AG04449 (cell line): ENCODE results near the gene GALNT10.

ENCODE experiments used
- CTCF ChIA-PET: fragments of 350-600 bp; formaldehyde crosslinking; extraction: SDS; loops from one replicate; lab custom pipeline; 2021; ENCODE audit warnings: antibody characterized with exemption; lab: Yijun Ruan, JAX
- POLR2A ChIA-PET: fragments of 400-600, 350-600 bp; formaldehyde crosslinking; extraction: SDS; loops from one replicate; lab custom pipeline; 2020; ENCODE audit warnings: antibody characterized with exemption, inconsistent platforms; lab: Yijun Ruan, JAX
- DNase-seq: peaks from one replicate; pipeline ENCODE4 v3.0.0-alpha.2; 2010; ENCODE audit warnings: low read depth, low spot score
- H3K4me3 ChIP-seq: 2 replicates; pipeline ENCODE4 v1.5.1; 2011; ENCODE audit warnings: low read depth, mild to moderate bottlenecking, control low read depth, low read length
- CTCF ChIP-seq: IDR thresholded peaks from one replicate; pipeline ENCODE4 v1.5.1; 2011; ENCODE audit warnings: mild to moderate bottlenecking, moderate library complexity, low read length, control low read depth, inconsistent platforms; ENCODE audit not compliant: insufficient read depth; ENCODE audit errors: missing control alignments

The GALNT10 gene

GRCh38 chr5:154341620-154342019, 151.1 kb downstream of the GALNT10 start:
- H3K4me3 ChIP-seq, result no peak overlapping the region
- ChIA-PET CTCF (interaction anchor here (1.1 kb wide), 1 partner anchor 14 kb away, joined by 3 read pairs; no protein-coding TSS in a partner anchor), POLR2A (no interaction called here)
- no peak for TF ChIP-seq CTCF
- DNase-seq, result no peak

GRCh38 chr5:154342211-154342610, 151.7 kb downstream of the GALNT10 start:
- ChIA-PET CTCF (interaction anchor here (1.1 kb wide), 1 partner anchor 15 kb away, joined by 3 read pairs; no protein-coding TSS in a partner anchor), POLR2A (no interaction called here)
- TF ChIP-seq CTCF, result no peak
- no peak for DNase-seq
- H3K4me3 ChIP-seq, result no peak overlapping the region

GRCh38 chr5:154342963-154343362, 152.4 kb downstream of the GALNT10 start:
- no peak for DNase-seq
- no peak for TF ChIP-seq CTCF
- ChIA-PET CTCF (interaction anchor here (0.7 to 1.1 kb wide), 2 partner anchors 12 to 15 kb away, joined by 3 read pairs; no protein-coding TSS in a partner anchor), POLR2A (no interaction called here)
- no peak overlapping the region for H3K4me3 ChIP-seq

GRCh38 chr5:154344461-154344860, 153.9 kb downstream of the GALNT10 start:
- H3K4me3 ChIP-seq, result no peak overlapping the region
- DNase-seq, result no peak
- TF ChIP-seq CTCF, result no peak
- ChIA-PET CTCF (interaction anchor here (1.0 to 1.2 kb wide), 3 partner anchors 30 to 272 kb away, joined by 3 read pairs; no protein-coding TSS in a partner anchor), POLR2A (no interaction called here)

GRCh38 chr5:154345255-154345952, 154.9 kb downstream of the GALNT10 start:
- DNase-seq, result no peak
- CTCF ChIA-PET, result interaction anchor here (1.2 kb wide), 1 partner anchor 31 kb away, joined by 3 read pairs; no protein-coding TSS in a partner anchor
- POLR2A ChIA-PET, result no interaction called here
- no peak overlapping the region for H3K4me3 ChIP-seq
- TF ChIP-seq CTCF, result no peak

- ChIA-PET CTCF (interaction anchor here (1.1 to 1.2 kb wide), 2 partner anchors 10 to 728 kb away, joined by 3 to 4 read pairs; no protein-coding TSS in a partner anchor), POLR2A (no interaction called here)
These were observed 155.9 kb downstream of the GALNT10 start for GRCh38 chr5:154346427-154346826.

More at GRCh38 chr5:154346427-154346826, 155.9 kb downstream of the GALNT10 start:
- H3K4me3 ChIP-seq, result no peak overlapping the region
- TF ChIP-seq CTCF, result no peak
- DNase-seq, result no peak
